Adrenal gland (tissue), 5 donors: ENCODE measurements around the gene CERS2.

ENCODE experiments used
- POLR2A ChIP-seq, 2 donors: fragments of 450-650 bp; IDR thresholded peaks; one replicate each; pipeline ENCODE4 v1.6.1; 2017; ENCODE audit warnings: antibody characterized with exemption in 2 of 2, mild to moderate bottlenecking in 2 of 2, moderate library complexity in 1 of 2
- TF ChIP-seq, protein P1 (sequence below), 6 experiments: fragments of 450-650 bp in 4 of 6; fragments of 200-600 bp in 2 of 6; sonication (generic) in 1 of 6; IDR thresholded peaks; 1 replicate in 5 of 6; 2 replicates in 1 of 6; pipeline versions ENCODE4 v1.5.1 to v1.8.0; 2016 to 2021; ENCODE audit warnings: antibody characterized with exemption in 6 of 6, mild to moderate bottlenecking in 2 of 6, moderate library complexity in 1 of 6
- donor health status: DM: no; HTN: no; CAD: no.

DNA sequence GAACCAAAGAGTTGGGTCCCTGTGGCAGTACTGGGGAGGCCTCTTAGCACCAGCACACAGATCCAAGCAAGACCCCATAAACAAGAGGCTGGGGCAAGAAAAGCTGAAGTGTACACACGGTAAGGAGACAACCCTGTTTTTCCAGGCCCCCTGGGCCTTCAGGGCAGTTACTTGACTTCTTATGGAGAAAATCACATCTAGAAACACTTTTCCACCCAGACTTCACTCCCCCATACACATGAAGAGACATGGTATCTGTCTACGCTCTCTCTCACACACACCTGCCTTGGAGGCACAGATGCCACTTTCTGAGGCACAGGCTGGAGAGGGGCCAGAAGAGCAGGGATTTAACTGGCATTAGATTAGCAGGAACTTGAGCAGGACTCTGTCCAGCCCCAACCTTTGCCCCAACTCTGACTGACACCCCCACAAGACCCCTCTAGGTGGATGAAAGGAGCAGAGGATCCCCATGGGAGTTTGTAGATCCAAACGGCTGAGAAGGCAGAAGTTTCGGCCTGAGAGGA is 2.2 kb downstream of the CERS2 start:
- TF ChIP-seq, protein P1, sequence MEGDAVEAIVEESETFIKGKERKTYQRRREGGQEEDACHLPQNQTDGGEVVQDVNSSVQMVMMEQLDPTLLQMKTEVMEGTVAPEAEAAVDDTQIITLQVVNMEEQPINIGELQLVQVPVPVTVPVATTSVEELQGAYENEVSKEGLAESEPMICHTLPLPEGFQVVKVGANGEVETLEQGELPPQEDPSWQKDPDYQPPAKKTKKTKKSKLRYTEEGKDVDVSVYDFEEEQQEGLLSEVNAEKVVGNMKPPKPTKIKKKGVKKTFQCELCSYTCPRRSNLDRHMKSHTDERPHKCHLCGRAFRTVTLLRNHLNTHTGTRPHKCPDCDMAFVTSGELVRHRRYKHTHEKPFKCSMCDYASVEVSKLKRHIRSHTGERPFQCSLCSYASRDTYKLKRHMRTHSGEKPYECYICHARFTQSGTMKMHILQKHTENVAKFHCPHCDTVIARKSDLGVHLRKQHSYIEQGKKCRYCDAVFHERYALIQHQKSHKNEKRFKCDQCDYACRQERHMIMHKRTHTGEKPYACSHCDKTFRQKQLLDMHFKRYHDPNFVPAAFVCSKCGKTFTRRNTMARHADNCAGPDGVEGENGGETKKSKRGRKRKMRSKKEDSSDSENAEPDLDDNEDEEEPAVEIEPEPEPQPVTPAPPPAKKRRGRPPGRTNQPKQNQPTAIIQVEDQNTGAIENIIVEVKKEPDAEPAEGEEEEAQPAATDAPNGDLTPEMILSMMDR (IDR thresholded peaks at IDR 0.05): no peak
- no peak for TF ChIP-seq POLR2A (IDR thresholded peaks at IDR 0.05)
